Neural cell (in vitro differentiated cells): ENCODE data around the gene ADK. TPM values are rescaled to one million over a fixed set of nuclear protein-coding genes. Genes with fewer than 3 reads are reported as not detected.

Experiments used
- H2AFZ ChIP-seq: fragments of 200-600, 300-800 bp; sonication (generic), shearing (Covaris generic); 2 replicates; pipeline ENCODE4 v1.6.0; 2014; ENCODE audit warnings: low read depth, mild to moderate bottlenecking, antibody characterized with exemption, low read length, moderate library complexity
- H3F3A ChIP-seq: fragments of 200-600 bp; shearing (Covaris generic); 2 replicates; pipeline ENCODE4 v1.6.1; 2016; ENCODE audit warnings: mild to moderate bottlenecking, moderate library complexity, mixed read lengths, antibody characterized with exemption, low read length; ENCODE audit not compliant: insufficient read depth, poor library complexity, severe bottlenecking
- H3K27ac ChIP-seq: fragments of 200-600, 300-800 bp; sonication (generic), shearing (Covaris generic); 2 replicates; pipeline ENCODE4 v1.5.1; 2014; ENCODE audit warnings: mild to moderate bottlenecking, low read length, moderate library complexity
- H3K27me3 ChIP-seq: fragments of 300-800, 200-600 bp; sonication (generic), shearing (Covaris generic); 2 replicates; pipeline ENCODE4 v1.6.0; 2014; ENCODE audit warnings: mild to moderate bottlenecking, low read depth, low read length, moderate library complexity; ENCODE audit not compliant: insufficient read depth
- H3K36me3 ChIP-seq: fragments of 300-800, 200-600 bp; sonication (generic), shearing (Covaris generic); 2 replicates; pipeline ENCODE4 v1.5.1; 2014; ENCODE audit warnings: mild to moderate bottlenecking, antibody characterized with exemption, low read length, moderate library complexity; ENCODE audit not compliant: insufficient read depth
- H3K4me2 ChIP-seq: fragments of 300-800, 200-600 bp; sonication (generic), shearing (Covaris generic); 2 replicates; pipeline ENCODE4 v1.6.0; 2014; ENCODE audit warnings: mild to moderate bottlenecking, low read length
- H3K4me3 ChIP-seq: fragments of 300-800, 200-600 bp; sonication (generic), shearing (Covaris generic); 2 replicates; pipeline ENCODE4 v1.5.1; 2014; ENCODE audit warnings: mild to moderate bottlenecking, low read length, moderate library complexity
- H3K79me2 ChIP-seq: fragments of 200-600 bp; shearing (Covaris generic); replicated peaks from 2 replicates; pipeline ENCODE4 v1.6.0; 2014; ENCODE audit warnings: mild to moderate bottlenecking, low read length, moderate library complexity; ENCODE audit not compliant: insufficient read depth
- H3K9ac ChIP-seq: fragments of 300-800, 200-600 bp; sonication (generic), shearing (Covaris generic); 2 replicates; pipeline ENCODE4 v1.6.1; 2016; ENCODE audit warnings: mild to moderate bottlenecking, low read length, mixed read lengths
- H3K9me2 ChIP-seq: fragments of 200-600 bp; shearing (Covaris generic); 2 replicates; pipeline ENCODE4 v1.6.1; 2016; ENCODE audit warnings: mild to moderate bottlenecking, low read length, mixed read lengths; ENCODE audit not compliant: insufficient read depth
- H3K9me3 ChIP-seq: fragments of 200-600, 300-800 bp; sonication (generic), shearing (Covaris generic); 2 replicates; pipeline ENCODE4 v1.6.1; 2016; ENCODE audit warnings: mild to moderate bottlenecking, mixed run types, low read length, moderate library complexity, mixed read lengths
- H4K20me1 ChIP-seq: fragments of 200-600 bp; shearing (Covaris generic); 2 replicates; pipeline ENCODE4 v1.6.1; 2016; ENCODE audit warnings: mild to moderate bottlenecking, mixed run types; ENCODE audit not compliant: insufficient read depth
- CTCF ChIP-seq: fragments of 450-650 bp; IDR thresholded peaks from 2 replicates; pipeline ENCODE4 v1.5.1; 2014; ENCODE audit warnings: antibody characterized with exemption, mild to moderate bottlenecking, moderate library complexity; ENCODE audit not compliant: poor library complexity, severe bottlenecking
- EP300 ChIP-seq: fragments of 450-650 bp; conservative IDR thresholded peaks from 2 replicates; pipeline ENCODE4 v1.6.1; 2014; ENCODE audit warnings: antibody characterized with exemption, mild to moderate bottlenecking, moderate library complexity; ENCODE audit not compliant: poor library complexity, severe bottlenecking
- EZH2 ChIP-seq: fragments of 200-600, 300-800 bp; shearing (Covaris generic), sonication (generic); IDR thresholded peaks from 2 replicates; pipeline ENCODE4 v1.6.1; 2014; ENCODE audit warnings: antibody characterized with exemption, low read length, borderline replicate concordance, mild to moderate bottlenecking; ENCODE audit not compliant: insufficient read depth, poor library complexity, severe bottlenecking
- MXI1 ChIP-seq: fragments of 450-650 bp; conservative IDR thresholded peaks from 2 replicates; pipeline ENCODE4 v1.6.1; 2014; ENCODE audit warnings: antibody characterized with exemption, mild to moderate bottlenecking; ENCODE audit not compliant: poor library complexity, severe bottlenecking
- POLR2AphosphoS5 ChIP-seq: IDR thresholded peaks from 2 replicates; pipeline ENCODE4 v1.6.1; 2012
- RAD21 ChIP-seq: fragments of 450-650 bp; conservative IDR thresholded peaks from 2 replicates; pipeline ENCODE4 v1.6.1; 2014; ENCODE audit warnings: antibody characterized with exemption, mild to moderate bottlenecking, moderate library complexity
- REST ChIP-seq: IDR thresholded peaks from 2 replicates; pipeline ENCODE4 v1.6.1; 2012; ENCODE audit warnings: borderline replicate concordance
- SMC3 ChIP-seq: fragments of 450-650 bp; conservative IDR thresholded peaks from 2 replicates; pipeline ENCODE4 v1.6.1; 2014; ENCODE audit warnings: antibody characterized with exemption, mild to moderate bottlenecking, moderate library complexity; ENCODE audit not compliant: poor library complexity
- TAF1 ChIP-seq: IDR thresholded peaks from 2 replicates; pipeline ENCODE4 v1.6.1; 2012; ENCODE audit warnings: low read depth
- polyA plus RNA-seq: library from polyadenylated mRNA; depleted of rRNA; stranded (reverse); fragments of >200 nt; gene quantifications from 2 replicates; pipeline ENCODE4 v1.2.3, GENCODE V29; 2014

ADK gene
- polyA plus RNA-seq, 1 donor from 2014 or later, result 19.5 TPM

GRCh38 chr10:74718208-74718607, 567.2 kb downstream of the ADK start:
- no peak overlapping the region for H3K9ac ChIP-seq
- no peaks in the 10 kb centered on the region for H3K79me2 ChIP-seq
- H3K9me2 ChIP-seq, result no peaks in the 10 kb centered on the region
- H3K9me3 ChIP-seq, result no peaks in the 10 kb centered on the region
- no peak overlapping the region for H3K4me3 ChIP-seq
- no peaks in the 10 kb centered on the region for H3K36me3 ChIP-seq
- H3F3A ChIP-seq, result no peaks in the 10 kb centered on the region
- no peaks in the 10 kb centered on the region for H4K20me1 ChIP-seq
- no peak overlapping the region for H2AFZ ChIP-seq
- H3K4me2 ChIP-seq, result no peak overlapping the region
- H3K27me3 ChIP-seq, result no peaks in the 10 kb centered on the region
- no peak overlapping the region for H3K27ac ChIP-seq
- TF ChIP-seq REST (no peak), RAD21 (no peak), EZH2 (no peak), CTCF (no peak), EP300 (no peak), MXI1 (no peak), POLR2AphosphoS5 (no peak), TAF1 (no peak), SMC3 (no peak)

- no peaks in the 10 kb centered on the region for H3K9me3 ChIP-seq
- no peaks in the 10 kb centered on the region for H3K27me3 ChIP-seq
- H3F3A ChIP-seq, result no peaks in the 10 kb centered on the region
- no peak overlapping the region for H3K27ac ChIP-seq
- H3K4me2 ChIP-seq, result no peak overlapping the region
- H3K36me3 ChIP-seq, result no peaks in the 10 kb centered on the region
- H3K79me2 ChIP-seq, result no peaks in the 10 kb centered on the region
- no peaks in the 10 kb centered on the region for H4K20me1 ChIP-seq
- H3K9ac ChIP-seq, result no peak overlapping the region
- TF ChIP-seq EP300, result no peak
- TF ChIP-seq MXI1, result no peak
- TF ChIP-seq RAD21, result no peak
- no peak for TF ChIP-seq SMC3
- TF ChIP-seq EZH2, result no peak
- no peak for TF ChIP-seq REST
- TF ChIP-seq CTCF, result no peak
- H2AFZ ChIP-seq, result no peak overlapping the region
- no peaks in the 10 kb centered on the region for H3K9me2 ChIP-seq
- H3K4me3 ChIP-seq, result no peak overlapping the region
These were observed 577.2 kb downstream of the ADK start for GRCh38 chr10:74728225-74728624.
